GM10266 (cell line): ENCODE data around the gene GJB2.

Experiments
- DNase-seq: peaks from one replicate; pipeline ENCODE4 v3.0.0; 2012; ENCODE audit errors: extremely low spot score
- CTCF ChIP-seq: IDR thresholded peaks from 2 replicates; pipeline ENCODE4 v1.5.1; 2012; ENCODE audit warnings: mild to moderate bottlenecking, low read depth; ENCODE audit not compliant: control insufficient read depth, insufficient read depth; ENCODE audit errors: missing control alignments

GJB2 gene

GRCh38 chr13:20185366-20186056, 7.2 kb downstream of the GJB2 start:
- TF ChIP-seq CTCF, result no peak

GRCh38 chr13:20182231-20182846, 10.4 kb downstream of the GJB2 start:
- TF ChIP-seq CTCF, result peak; percentile 81
- DNase-seq, result peak; percentile 87

More at GRCh38 chr13:20185366-20186056, 7.2 kb downstream of the GJB2 start:
- no peak for DNase-seq

GRCh38 chr13:20181188-20181587, 11.6 kb downstream of the GJB2 start:
- DNase-seq, result no peak
- no peak for TF ChIP-seq CTCF

- TF ChIP-seq CTCF, result no peak
- DNase-seq, result no peak
Observed at GRCh38 chr13:20178156-20178555, 14.6 kb downstream of the GJB2 start.

- TF ChIP-seq CTCF, result no peak
- DNase-seq, result no peak
Observed at GRCh38 chr13:20177049-20177831, 15.5 kb downstream of the GJB2 start.

- DNase-seq, result no peak
- TF ChIP-seq CTCF, result no peak
Observed at GRCh38 chr13:20175907-20176652, 16.7 kb downstream of the GJB2 start.
